ENCODE measurements around the gene WDR73.

DNA sequence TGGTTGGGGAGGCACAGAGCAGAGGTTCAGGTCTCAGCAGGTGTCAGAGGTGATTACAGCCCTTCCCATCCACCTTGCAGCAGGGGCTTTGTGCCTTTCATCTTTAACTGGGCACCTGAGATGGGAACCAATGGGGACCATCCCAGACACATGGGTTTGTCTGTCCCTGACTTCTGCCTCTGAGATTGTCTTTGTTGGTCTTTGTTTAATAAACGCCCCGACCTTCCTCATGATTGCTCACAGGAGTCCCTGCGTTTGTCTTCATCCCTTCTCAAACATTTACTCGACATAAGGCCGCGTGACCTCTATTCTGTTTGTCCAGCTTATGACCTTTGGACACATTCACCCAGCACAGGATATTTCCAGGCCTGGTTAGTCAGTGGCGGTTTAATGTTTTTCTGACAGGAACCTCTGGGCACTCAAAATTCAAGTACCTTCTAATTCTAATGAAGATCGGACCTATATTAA, 47.4 kb downstream of the WDR73 start:
- TF ChIP-seq, protein P1, sequence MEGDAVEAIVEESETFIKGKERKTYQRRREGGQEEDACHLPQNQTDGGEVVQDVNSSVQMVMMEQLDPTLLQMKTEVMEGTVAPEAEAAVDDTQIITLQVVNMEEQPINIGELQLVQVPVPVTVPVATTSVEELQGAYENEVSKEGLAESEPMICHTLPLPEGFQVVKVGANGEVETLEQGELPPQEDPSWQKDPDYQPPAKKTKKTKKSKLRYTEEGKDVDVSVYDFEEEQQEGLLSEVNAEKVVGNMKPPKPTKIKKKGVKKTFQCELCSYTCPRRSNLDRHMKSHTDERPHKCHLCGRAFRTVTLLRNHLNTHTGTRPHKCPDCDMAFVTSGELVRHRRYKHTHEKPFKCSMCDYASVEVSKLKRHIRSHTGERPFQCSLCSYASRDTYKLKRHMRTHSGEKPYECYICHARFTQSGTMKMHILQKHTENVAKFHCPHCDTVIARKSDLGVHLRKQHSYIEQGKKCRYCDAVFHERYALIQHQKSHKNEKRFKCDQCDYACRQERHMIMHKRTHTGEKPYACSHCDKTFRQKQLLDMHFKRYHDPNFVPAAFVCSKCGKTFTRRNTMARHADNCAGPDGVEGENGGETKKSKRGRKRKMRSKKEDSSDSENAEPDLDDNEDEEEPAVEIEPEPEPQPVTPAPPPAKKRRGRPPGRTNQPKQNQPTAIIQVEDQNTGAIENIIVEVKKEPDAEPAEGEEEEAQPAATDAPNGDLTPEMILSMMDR (conservative IDR thresholded peaks at IDR 0.05 in 1 of 2, IDR thresholded peaks at IDR 0.05 in 1 of 2; ENCODE audit: extremely low read depth in 1 of 2, insufficient read depth in 1 of 2, low read depth in 1 of 2, low read length in 2 of 2) = no peak
- no peak for TF ChIP-seq EZH2 (IDR thresholded peaks at IDR 0.05; ENCODE audit: borderline replicate concordance, low read length)
